GM12878 (cell line): Measurements from ENCODE around the gene ACSL1.

ENCODE experiments used
- POLR2AphosphoS5 ChIP-seq: IDR thresholded peaks from 2 replicates; pipeline ENCODE4 v1.6.1; 2011; ENCODE audit warnings: mild to moderate bottlenecking, low read length, inconsistent platforms
- REST ChIP-seq: IDR thresholded peaks from 2 replicates; pipeline ENCODE4 v1.6.1; 2012; ENCODE audit warnings: mild to moderate bottlenecking, low read depth, low read length

GRCh38 chr4:184713887-184714286 is 111.9 kb downstream of the ACSL1 start:
- TF ChIP-seq POLR2AphosphoS5: no peak
- no peak for TF ChIP-seq REST
